ACC112 (cell line): ENCODE results near the gene PIP5K1C.

Experiments used
- H2AFZ ChIP-seq: fragments of 200-600 bp; sonication (generic); one replicate; pipeline ENCODE4 v1.6.0; 2017; ENCODE audit warnings: antibody characterized with exemption, low read length; ENCODE audit not compliant: unreplicated experiment
- H3K27ac ChIP-seq: fragments of 200-600 bp; sonication (generic); 2 replicates; pipeline ENCODE4 v1.5.1; 2014; ENCODE audit warnings: low read depth, mild to moderate bottlenecking, antibody characterized with exemption, low read length, moderate library complexity
- H3K27me3 ChIP-seq: fragments of 200-600 bp; sonication (generic); 2 replicates; pipeline ENCODE4 v1.6.1; 2014; ENCODE audit warnings: mild to moderate bottlenecking, antibody characterized with exemption, low read length, moderate library complexity, mixed read lengths; ENCODE audit not compliant: insufficient read depth
- H3K36me3 ChIP-seq: fragments of 200-600 bp; sonication (generic); 2 replicates; pipeline ENCODE4 v1.6.1; 2016; ENCODE audit warnings: mild to moderate bottlenecking, antibody characterized with exemption, low read length, moderate library complexity, mixed read lengths; ENCODE audit not compliant: insufficient read depth
- H3K4me1 ChIP-seq: fragments of 200-600 bp; sonication (generic); one replicate; pipeline ENCODE4 v1.6.1; 2016; ENCODE audit warnings: low read length, mixed read lengths; ENCODE audit not compliant: insufficient read depth, unreplicated experiment, control insufficient read depth
- H3K4me3 ChIP-seq: fragments of 200-600 bp; sonication (generic); 2 replicates; pipeline ENCODE4 v1.5.1; 2014; ENCODE audit warnings: mild to moderate bottlenecking, low read depth, low read length
- H3K79me2 ChIP-seq: fragments of 200-600 bp; sonication (generic); one replicate; pipeline ENCODE4 v1.6.0; 2016; ENCODE audit warnings: low read length; ENCODE audit not compliant: control insufficient read depth, unreplicated experiment, insufficient read depth

Gene PIP5K1C

DNA sequence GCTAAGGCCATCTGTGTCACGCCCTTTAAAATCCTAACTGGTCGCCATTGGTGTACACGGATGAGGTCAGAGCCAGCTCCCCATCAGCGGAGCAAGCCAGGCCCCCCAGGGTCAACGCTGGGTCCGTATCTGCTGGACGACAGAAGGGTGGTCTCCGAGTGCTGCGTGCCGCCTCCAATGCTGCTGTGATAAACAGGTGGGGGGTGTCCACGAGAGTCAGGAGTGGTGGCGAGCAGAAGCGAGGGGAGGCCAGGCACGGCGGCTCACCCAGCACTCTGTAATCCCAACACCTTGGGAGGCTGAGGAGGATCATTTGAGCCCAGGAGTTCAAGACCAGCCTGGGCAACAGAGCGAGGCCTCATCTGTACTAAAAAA, 42.9 kb downstream of the PIP5K1C start:
- no peak overlapping the region for H2AFZ ChIP-seq
- H3K4me3 ChIP-seq, result no peak overlapping the region
- H3K4me1 ChIP-seq, result no peaks in the 10 kb centered on the region
- H3K79me2 ChIP-seq, result no peaks in the 10 kb centered on the region
- H3K36me3 ChIP-seq, result no peaks in the 10 kb centered on the region; the same call in 1 of the 2 replicates
- no peaks in the 10 kb centered on the region for H3K27me3 ChIP-seq
- H3K27ac ChIP-seq, result no peak overlapping the region

DNA sequence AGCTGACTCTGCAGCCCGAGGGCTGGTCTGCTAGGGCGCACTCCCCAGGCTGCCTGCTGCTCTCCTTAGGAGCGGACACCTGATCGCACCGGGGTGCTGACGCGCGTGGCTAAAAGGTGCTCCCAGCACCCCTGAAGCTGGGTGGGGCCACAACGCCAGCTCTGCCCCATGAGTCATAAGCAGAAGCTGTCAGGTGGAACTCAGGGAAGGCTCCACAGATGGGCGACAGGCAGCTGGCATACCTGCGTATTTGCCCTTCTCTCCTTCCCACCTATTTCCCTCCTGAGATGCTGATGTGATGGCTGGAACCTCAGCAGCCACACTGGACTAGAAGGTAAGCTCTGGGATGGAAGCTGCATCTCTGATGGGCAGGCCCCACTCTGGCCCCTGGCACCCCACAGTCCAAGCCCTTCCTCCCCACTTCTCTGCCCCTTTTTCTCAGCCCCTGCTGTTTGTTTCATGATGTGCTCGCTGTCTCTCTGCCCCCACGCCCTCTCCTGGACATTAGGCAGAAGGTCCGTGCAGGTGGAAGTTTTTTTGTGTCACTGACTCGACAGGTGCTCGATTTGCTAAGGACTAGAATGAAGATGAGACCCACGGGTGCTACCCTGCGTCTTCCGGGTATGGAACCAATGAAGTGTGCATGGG, 43.4 kb downstream of the PIP5K1C start:
- Histone ChIP-seq H3K27ac (no peak overlapping the region), H3K79me2 (no peaks in the 10 kb centered on the region), H2AFZ (no peak overlapping the region), H3K4me1 (no peaks in the 10 kb centered on the region), H3K4me3 (no peak overlapping the region), H3K36me3 (no peaks in the 10 kb centered on the region; the same call in 1 of the 2 replicates), H3K27me3 (no peaks in the 10 kb centered on the region)

DNA sequence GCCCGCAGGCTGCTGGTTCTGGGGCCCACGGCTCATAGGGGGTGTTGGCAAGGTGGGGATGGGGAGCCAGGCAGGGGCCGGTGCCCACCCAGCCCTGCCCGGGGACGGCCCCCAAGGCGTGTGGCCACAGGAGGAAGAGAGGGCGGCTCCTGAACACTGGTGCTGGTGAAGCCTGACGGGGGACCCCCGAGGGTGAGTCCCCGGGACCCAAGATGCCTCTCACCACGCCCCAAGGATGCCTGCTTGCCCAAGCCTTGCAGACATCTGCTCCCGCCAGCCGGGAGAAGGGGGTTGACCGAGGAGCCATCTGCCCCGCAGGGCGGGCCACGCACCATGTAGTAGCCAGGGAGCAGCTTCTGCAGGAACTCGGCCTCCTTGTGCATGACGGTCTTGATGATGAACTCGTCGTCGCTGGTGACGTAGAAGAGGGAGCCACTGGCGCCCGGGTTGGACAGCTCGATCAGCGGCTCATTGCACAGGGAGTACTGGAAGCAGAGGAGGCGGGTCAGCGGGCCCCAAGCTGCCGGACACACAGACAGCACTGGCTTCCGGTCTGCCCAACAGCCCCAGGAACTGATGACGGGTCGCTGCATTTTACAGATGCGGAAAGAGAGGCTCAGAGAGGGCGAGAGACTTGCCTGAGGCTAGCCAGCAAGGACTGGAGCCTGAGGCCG, 44.1 kb downstream of the PIP5K1C start:
- Histone ChIP-seq H3K36me3 (no peaks in the 10 kb centered on the region), H3K27me3 (no peaks in the 10 kb centered on the region), H3K27ac (no peak overlapping the region), H2AFZ (no peak overlapping the region), H3K4me3 (no peak overlapping the region), H3K4me1 (no peaks in the 10 kb centered on the region), H3K79me2 (no peaks in the 10 kb centered on the region)

DNA sequence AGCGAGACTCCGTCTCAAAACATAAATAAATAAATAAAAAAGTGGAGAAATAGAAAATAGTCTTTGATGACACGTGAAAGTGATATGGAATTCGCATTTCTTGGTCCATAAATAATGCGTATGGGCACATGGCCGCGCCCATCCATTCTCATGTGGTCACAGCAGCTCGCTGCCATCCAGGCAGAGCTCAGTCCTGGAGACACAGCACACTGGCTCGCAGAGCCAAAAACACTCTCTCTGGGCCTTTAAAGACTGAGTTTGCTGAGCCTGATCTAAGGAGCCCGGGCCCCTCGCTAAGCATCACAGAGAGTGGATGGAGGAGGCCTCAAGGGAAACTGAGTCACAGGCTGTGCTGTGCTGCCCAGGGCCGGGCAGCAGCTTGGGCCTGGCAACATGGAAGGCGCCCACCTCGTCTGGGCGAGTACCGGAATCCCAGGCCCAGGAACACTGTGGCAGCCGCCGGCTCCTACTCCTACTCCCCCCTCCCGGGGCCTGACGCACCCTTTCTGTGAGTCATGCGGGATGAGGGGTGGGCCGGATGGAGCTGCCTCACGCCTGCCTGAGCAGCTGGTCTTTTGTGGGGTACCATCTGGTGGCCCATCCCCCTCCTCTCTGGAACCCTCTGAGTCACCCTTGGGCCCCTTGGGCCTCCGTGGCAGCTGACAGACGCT, 44.7 kb downstream of the PIP5K1C start:
- no peaks in the 10 kb centered on the region for H3K36me3 ChIP-seq
- no peaks in the 10 kb centered on the region for H3K79me2 ChIP-seq
- H3K4me3 ChIP-seq, result no peak overlapping the region
- peak overlapping the region; percentile 61 for H3K27ac ChIP-seq
- no peaks in the 10 kb centered on the region for H3K27me3 ChIP-seq
- no peak overlapping the region for H2AFZ ChIP-seq
- H3K4me1 ChIP-seq, result no peaks in the 10 kb centered on the region

DNA sequence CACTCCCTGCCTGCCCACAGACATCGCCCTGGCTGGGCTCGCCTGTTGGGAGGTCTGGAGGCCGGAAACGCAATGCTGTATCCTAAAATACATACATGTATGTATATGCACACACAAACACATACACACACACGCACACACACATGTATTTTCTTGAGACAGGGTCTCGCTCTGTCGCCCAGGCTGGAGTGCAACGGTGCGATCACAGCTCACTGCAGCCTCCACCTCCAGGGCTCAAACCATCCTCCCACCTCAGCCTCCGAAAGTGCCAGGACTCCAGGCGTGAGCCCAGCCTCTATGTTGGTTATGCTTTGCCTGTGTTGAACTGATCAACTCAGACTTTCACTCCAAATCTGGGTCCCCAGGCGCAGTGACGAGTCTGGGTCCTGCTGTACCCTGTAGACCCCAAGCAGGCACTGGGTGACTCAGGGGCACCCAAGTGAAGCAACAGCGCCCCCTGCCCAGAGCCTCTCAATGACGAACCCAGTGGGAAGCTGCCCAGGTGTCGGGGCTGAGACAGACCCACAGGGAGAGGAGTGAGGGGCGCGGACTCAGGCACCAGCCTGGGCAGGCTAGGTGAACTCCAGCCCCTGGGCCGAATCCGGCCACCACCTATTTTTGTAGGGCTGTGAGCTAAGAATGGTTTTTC, 46.3 kb downstream of the PIP5K1C start:
- H3K27ac ChIP-seq, result no peak overlapping the region
- H3K36me3 ChIP-seq, result no peaks in the 10 kb centered on the region
- H3K27me3 ChIP-seq, result no peaks in the 10 kb centered on the region
- no peak overlapping the region for H3K4me3 ChIP-seq
- no peak overlapping the region for H2AFZ ChIP-seq
- H3K79me2 ChIP-seq, result no peaks in the 10 kb centered on the region
- H3K4me1 ChIP-seq, result no peaks in the 10 kb centered on the region

DNA sequence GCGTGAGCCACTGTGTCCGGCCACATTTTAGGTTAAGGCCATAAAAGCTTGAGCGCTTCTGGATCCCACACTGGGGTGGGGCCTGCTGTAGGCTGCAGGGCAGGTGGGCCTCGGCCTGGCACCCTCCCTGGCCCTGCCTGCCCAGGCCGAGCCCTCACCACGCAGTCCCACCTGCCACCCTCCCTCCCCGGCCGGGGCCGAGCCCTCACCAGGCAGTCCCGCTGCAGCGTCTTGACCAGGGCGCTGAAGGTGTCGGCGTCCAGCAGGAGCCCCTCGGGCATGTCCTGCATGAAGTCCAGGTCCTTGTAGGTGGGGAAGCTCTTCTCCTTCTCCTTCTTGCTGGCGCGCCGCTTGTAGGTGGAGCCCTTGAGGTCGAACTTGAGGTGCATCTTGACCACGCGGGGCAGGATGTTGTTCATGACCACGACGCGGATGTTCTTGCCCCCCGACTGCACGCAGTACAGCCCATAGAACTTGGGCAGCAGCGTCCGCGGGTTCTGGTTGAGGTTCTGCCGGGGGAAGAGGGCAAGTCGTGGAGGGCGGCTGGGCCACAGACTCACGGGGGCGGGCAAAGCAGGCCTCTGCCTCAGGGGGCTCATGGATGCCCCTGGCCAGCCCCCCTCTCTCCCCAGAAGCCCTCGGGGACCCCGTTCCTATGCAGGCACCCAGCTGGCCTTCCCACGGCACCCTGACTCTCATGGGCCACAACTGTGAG, 47.0 kb downstream of the PIP5K1C start:
- no peak overlapping the region for H2AFZ ChIP-seq

DNA sequence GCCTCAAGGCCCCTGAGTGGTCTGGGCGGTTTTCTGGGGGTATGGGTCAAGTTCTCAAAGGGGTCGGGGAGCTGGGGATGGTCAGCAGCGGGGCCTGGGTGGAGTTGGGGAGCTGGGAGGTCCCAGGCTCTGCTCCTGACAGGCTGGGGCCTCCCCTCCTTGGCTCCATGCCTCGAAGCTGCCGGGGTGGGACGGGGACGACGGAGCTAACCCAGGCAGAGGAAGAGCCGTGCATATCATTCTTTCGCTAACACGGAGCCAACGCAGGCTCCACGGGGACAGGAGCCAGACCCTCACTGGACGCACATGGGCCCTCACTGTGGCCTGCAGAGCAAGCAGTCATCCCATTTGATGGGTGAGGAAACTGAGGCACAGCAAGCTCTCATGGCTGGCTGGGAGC, 47.8 kb downstream of the PIP5K1C start:
- H3K27ac ChIP-seq, result no peak overlapping the region
- H3K79me2 ChIP-seq, result no peaks in the 10 kb centered on the region
- H3K4me3 ChIP-seq, result no peak overlapping the region
- H3K27me3 ChIP-seq, result no peaks in the 10 kb centered on the region
- no peaks in the 10 kb centered on the region for H3K36me3 ChIP-seq
- H3K4me1 ChIP-seq, result no peaks in the 10 kb centered on the region
- no peak overlapping the region for H2AFZ ChIP-seq

More for the DNA sequence above, 47.0 kb downstream of the PIP5K1C start:
- no peak overlapping the region for H3K27ac ChIP-seq
- no peaks in the 10 kb centered on the region for H3K79me2 ChIP-seq
- no peak overlapping the region for H3K4me3 ChIP-seq
- H3K36me3 ChIP-seq, result no peaks in the 10 kb centered on the region
- H3K4me1 ChIP-seq, result no peaks in the 10 kb centered on the region
- no peaks in the 10 kb centered on the region for H3K27me3 ChIP-seq

DNA sequence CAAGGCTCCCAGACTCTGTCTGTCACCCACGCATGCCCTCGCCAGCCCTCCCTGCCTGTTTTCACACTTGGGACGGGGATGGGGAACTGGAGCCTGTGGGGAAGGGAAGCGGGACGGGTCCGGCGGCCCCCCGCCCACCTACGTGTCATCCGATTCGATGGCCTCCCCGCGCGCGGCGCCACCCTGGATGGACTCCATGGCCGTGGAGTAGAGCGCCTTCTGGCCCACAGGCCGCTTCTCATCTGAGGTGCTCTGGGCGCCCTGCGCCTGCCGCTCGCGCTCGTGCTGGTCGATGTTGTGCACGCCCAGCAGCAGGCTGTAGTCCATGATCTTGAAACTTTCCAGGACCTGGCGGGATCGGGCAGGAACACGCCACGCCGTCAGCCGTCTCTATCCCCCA, 48.6 kb downstream of the PIP5K1C start:
- H3K79me2 ChIP-seq, result no peaks in the 10 kb centered on the region
- no peaks in the 10 kb centered on the region for H3K36me3 ChIP-seq
- no peaks in the 10 kb centered on the region for H3K27me3 ChIP-seq
- no peak overlapping the region for H3K4me3 ChIP-seq
- no peak overlapping the region for H2AFZ ChIP-seq
- no peaks in the 10 kb centered on the region for H3K4me1 ChIP-seq
- no peak overlapping the region for H3K27ac ChIP-seq

DNA sequence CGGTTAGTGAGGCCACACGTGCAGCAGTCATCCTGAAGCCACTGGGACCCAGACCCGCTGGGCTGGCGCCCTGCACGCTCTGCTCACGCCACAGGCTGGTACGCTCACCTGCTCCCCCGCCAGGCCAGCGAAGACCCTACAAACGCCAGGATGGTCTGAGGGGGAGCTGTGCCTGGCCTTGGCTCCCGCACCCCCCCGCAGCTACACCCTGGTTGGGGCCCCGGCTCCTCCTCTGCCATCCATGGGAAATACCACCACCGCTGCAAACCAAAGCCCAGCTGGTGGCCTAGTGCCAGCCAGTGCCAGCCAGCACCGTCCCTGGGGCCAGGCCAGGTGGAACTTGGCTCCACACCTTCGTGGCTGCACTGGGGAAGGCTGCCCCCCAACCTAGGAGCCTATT, 50.4 kb downstream of the PIP5K1C start:
- Histone ChIP-seq H3K27me3 (no peaks in the 10 kb centered on the region), H3K79me2 (no peaks in the 10 kb centered on the region), H3K27ac (no peak overlapping the region), H3K4me1 (no peaks in the 10 kb centered on the region), H3K36me3 (no peaks in the 10 kb centered on the region), H3K4me3 (no peak overlapping the region), H2AFZ (no peak overlapping the region)
